Measurements from ENCODE around the gene IER5L.

- TF ChIP-seq POLR2AphosphoS5 (IDR thresholded peaks at IDR 0.05; ENCODE audit: low read depth) (no peak), GABPA (IDR thresholded peaks at IDR 0.05; ENCODE audit: low read depth) (no peak), CTCF (IDR thresholded peaks at IDR 0.05; ENCODE audit: insufficient read depth, low read length) (no peak)
Observed at GRCh38 chr9:129176701-129177442, 1.2 kb downstream of the IER5L start.

Measured in HL-60 (cell line).